GM21447 (cell line): ENCODE results near the gene RALA.
"Not testable (repeated sequence)": the region's sequence is repeated elsewhere in the genome, so short reads cannot be mapped to it uniquely, and the experiment has no call there.

Source experiments
- ATAC-seq: cut with Tn5 transposase; IDR thresholded peaks from one replicate; pipeline ENCODE4 v1.9.1; 2021; ENCODE audit not compliant: unreplicated experiment

RALA gene

GRCh38 chr7:39681887-39682441 is 58.6 kb downstream of the RALA start:
- ATAC-seq, result no peak

GRCh38 chr7:39683216-39683845 is 60.0 kb downstream of the RALA start:
- no peak for ATAC-seq

- ATAC-seq, result peak; percentile 82
These were observed 63.0 kb downstream of the RALA start for GRCh38 chr7:39686261-39686924.

- no peak for ATAC-seq
These were observed 65.5 kb downstream of the RALA start for GRCh38 chr7:39688611-39689480.

DNA sequence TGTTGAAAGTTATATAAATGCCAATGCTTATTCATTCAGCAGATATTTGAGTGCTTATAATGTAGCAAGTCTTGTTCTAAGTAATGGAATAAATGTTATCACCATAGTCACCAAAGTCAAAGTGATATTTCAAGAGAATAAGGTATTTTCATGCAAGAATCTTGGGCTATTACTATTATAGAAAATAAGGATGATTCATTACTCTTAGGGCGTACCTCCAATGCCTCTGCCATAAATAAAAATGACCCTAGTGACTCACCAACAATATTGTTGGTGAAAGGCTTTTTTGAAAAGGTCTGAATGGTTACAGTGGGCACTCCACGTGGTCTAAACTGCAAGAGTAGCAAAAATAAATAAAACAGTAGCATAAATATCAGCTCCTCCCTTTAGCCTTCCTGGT is 68.4 kb downstream of the RALA start:
- no peak for ATAC-seq

- ATAC-seq, result not testable (repeated sequence)
These were observed 69.7 kb downstream of the RALA start for GRCh38 chr7:39693086-39693485.

- no peak for ATAC-seq
These were observed 70.4 kb downstream of the RALA start for GRCh38 chr7:39693812-39694211.

GRCh38 chr7:39695852-39696586 is 72.6 kb downstream of the RALA start:
- ATAC-seq, result no peak

DNA sequence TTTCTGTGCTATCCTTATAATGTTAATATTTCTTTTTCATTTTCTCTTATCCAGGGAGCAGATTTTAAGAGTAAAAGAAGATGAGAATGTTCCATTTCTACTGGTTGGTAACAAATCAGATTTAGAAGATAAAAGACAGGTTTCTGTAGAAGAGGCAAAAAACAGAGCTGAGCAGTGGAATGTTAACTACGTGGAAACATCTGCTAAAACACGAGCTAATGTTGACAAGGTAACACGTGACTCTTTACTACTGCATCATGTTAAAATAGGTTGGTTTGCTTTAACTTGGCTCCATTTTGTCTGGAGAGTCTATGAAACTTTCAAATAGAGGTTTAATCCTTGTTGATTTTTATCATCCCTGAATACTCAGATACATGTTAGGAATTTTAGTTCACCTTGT is 73.3 kb downstream of the RALA start:
- ATAC-seq, result no peak

DNA sequence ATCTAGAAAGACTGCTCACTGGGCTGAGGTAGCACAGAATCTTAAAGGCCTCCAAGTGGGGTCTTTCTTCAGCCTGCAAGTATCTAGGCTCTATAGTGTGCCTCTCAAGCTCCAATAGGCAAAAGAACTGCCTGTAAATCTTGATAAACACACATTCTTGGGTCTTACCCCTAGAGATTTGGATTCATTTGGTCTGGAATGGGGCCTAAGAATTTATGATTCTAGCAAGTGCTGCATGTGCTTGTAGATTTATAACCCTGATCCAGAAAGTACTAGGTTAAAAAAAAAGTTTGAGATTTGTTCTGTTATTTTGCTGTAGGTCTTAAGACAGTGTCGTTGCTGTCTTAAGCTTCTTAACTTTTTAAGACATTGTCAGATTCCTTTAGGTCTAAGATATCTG is 74.1 kb downstream of the RALA start:
- no peak for ATAC-seq

- no peak for ATAC-seq
These were observed 76.8 kb downstream of the RALA start for GRCh38 chr7:39700165-39700564.

DNA sequence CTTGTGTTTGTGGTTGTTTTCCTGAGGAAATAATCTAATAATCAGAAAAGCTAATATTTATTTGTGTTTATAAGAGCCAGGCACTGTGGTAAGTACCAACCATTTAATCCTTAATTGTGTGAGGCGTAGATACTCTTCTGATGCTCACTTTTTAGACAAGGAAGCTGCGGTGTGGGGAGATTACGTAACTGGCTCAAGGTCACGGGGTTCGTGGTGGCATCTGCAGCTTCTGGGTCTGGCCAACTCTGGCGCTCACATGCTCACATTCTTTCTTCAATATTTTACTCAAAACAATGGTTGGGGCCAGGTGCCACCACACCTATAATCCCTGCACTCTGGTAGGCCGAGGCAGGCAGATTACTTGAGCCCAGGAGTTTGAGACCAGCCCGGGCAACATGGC is 77.6 kb downstream of the RALA start:
- ATAC-seq, result no peak

- no peak for ATAC-seq
These were observed 78.8 kb downstream of the RALA start for GRCh38 chr7:39702133-39702532.

DNA sequence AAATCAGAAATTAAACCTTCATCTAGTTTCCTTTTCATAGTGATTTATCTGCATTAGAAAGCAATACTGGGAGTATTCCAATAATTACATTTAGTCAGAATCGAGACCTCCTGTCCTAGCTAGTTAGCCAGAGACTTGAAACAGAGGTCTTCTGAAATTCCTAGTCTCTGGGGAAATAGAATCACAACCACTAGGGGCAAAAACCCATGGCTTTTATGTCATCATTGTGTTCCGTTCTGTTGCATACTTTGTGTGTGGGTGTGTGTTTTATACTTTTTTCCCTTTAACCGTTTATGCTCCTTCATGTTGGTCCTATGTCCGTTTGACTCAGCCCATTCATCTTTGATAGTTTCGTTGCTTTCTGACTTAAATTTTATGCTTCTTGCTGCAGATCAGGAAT is 79.8 kb downstream of the RALA start:
- no peak for ATAC-seq

DNA sequence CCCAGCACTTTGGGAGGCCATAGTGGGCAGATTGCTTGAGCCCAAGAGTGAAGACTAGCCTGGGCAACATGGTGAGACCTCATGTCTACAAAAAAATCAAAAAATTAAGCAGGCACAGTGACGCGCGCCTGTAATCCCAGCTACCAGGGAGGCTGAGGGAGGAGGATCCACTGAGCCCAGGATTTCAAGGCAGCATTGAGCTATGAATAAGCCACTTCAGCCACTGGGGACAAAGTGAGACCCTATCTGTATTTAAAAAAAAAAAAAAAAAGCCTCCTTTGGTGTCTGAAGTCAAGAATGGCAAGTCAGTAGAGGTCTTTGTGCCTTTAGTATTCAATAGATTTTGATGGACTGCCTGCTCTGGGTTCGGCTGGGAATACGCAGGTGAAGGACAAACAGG is 85.7 kb downstream of the RALA start:
- no peak for ATAC-seq

DNA sequence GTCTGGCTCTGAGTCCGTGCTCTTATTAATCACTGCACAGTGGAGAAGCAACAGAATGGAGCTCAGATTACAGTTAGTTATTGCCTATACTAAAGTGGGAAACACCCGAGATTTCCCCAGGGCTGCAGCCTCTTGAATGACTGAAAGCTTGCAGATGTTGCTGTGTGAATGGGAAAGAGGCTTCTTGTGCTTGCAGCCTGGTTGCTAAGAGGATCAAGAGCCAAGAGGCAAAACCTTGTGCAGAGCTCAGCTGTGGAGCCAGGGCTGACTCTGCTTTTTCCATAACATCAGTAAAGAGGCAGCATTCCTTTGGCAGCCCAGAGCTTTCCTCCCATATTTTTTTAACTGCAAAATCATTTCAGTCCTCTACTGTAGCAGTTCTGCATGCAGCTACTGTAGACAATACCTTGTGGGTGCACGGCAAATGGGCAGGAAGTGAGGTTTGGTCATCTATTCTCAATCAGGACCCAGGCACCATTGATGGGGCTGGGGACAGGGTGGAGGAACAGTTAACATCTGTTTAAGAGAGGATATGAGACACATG is 86.5 kb downstream of the RALA start:
- no peak for ATAC-seq

DNA sequence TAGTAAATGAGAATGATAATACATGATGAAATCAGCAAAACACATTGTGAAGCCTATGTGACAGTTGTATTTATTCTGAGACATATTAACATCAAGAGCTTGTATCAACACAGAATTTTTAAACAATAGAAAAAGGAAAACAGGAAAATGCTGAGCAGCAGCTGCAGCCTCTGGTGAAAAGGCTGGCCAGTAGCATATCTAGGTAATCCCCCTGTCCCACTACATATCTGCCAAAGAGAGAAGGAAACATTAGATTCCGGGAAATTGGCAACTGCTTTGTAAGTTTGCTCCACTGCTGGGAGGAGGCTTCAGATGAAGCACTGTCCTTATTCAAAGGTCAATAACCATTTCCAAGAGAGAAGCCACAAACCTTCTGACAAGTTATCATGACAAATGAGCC is 89.4 kb downstream of the RALA start:
- no peak for ATAC-seq

GRCh38 chr7:39714447-39715091 is 91.2 kb downstream of the RALA start:
- ATAC-seq, result no peak

- ATAC-seq, result no peak
These were observed 97.2 kb downstream of the RALA start for GRCh38 chr7:39720586-39720985.

GRCh38 chr7:39721345-39721744 is 98.0 kb downstream of the RALA start:
- ATAC-seq, result no peak
